HG03196 (cell line): ENCODE data around the gene CLUH.

ENCODE experiments used
- ATAC-seq: cut with Tn5 transposase; IDR thresholded peaks from one replicate; pipeline ENCODE4 v1.9.1; 2021; ENCODE audit not compliant: unreplicated experiment

Gene CLUH

GRCh38 chr17:2718150-2718938, 6.8 kb upstream of the CLUH start:
- ATAC-seq: no peak

GRCh38 chr17:2716649-2717048, 5.1 kb upstream of the CLUH start:
- ATAC-seq: no peak

- ATAC-seq: no peak
Observed at GRCh38 chr17:2713881-2714280, 2.3 kb upstream of the CLUH start.

- ATAC-seq: no peak
Observed at GRCh38 chr17:2712300-2713043, 908 bp upstream of the CLUH start.

- no peak for ATAC-seq
Observed at GRCh38 chr17:2710803-2711607, 559 bp downstream of the CLUH start.

GRCh38 chr17:2710071-2710802, 1.3 kb downstream of the CLUH start:
- no peak for ATAC-seq

- ATAC-seq: no peak
Observed at GRCh38 chr17:2709183-2709661, 2.3 kb downstream of the CLUH start.

- ATAC-seq: no peak
Observed at GRCh38 chr17:2708585-2709182, 2.9 kb downstream of the CLUH start.

GRCh38 chr17:2707721-2708584, 3.6 kb downstream of the CLUH start:
- no peak for ATAC-seq

- no peak for ATAC-seq
Observed at GRCh38 chr17:2706911-2707510, 4.6 kb downstream of the CLUH start.

GRCh38 chr17:2705888-2706795, 5.4 kb downstream of the CLUH start:
- no peak for ATAC-seq

- no peak for ATAC-seq
Observed at GRCh38 chr17:2705263-2705662, 6.3 kb downstream of the CLUH start.

- ATAC-seq: no peak
Observed at GRCh38 chr17:2704890-2705248, 6.7 kb downstream of the CLUH start.

- ATAC-seq: no peak
Observed at GRCh38 chr17:2704031-2704889, 7.3 kb downstream of the CLUH start.

- no peak for ATAC-seq
Observed at GRCh38 chr17:2703606-2704005, 8.0 kb downstream of the CLUH start.

GRCh38 chr17:2703181-2703580, 8.4 kb downstream of the CLUH start:
- ATAC-seq: no peak
